Bronchial epithelial cell (primary cell): ENCODE measurements around the gene VPS45. TPM values are rescaled to one million over a fixed set of nuclear protein-coding genes. Genes with fewer than 3 reads are reported as not detected.
"Not testable (repeated sequence)": the region's sequence is repeated elsewhere in the genome, so short reads cannot be mapped to it uniquely, and the experiment has no call there.

ENCODE experiments used
- DNase-seq: peaks from one replicate; pipeline ENCODE4 v3.0.0-alpha.2; 2010; ENCODE audit warnings: low read depth
- FAIRE-seq: peaks from 2 replicates; lab custom pipeline; 2011; peaks lifted over from hg19 to GRCh38; lab: Jason Lieb, UNC
- H3K27me3 ChIP-seq: 2 replicates; pipeline ENCODE4 v1.5.1; 2011; ENCODE audit warnings: low read length; ENCODE audit not compliant: control insufficient read depth, insufficient read depth
- H3K36me3 ChIP-seq: 2 replicates; pipeline ENCODE4 v1.5.1; 2011; ENCODE audit warnings: low read length; ENCODE audit not compliant: control insufficient read depth, insufficient read depth
- H3K4me3 ChIP-seq: 2 replicates; pipeline ENCODE4 v1.5.1; 2011; ENCODE audit warnings: mild to moderate bottlenecking, low read depth, low read length, control low read depth
- total RNA-seq: library from RNA; depleted of rRNA; stranded (reverse); fragments of >200 nt; gene quantifications from 2 replicates; pipeline ENCODE4 v1.2.1, GENCODE V29; 2014
- TF ChIP-seq, protein P1 (sequence below): IDR thresholded peaks from 2 replicates; pipeline ENCODE4 v1.5.1; 2011; ENCODE audit warnings: mild to moderate bottlenecking, moderate library complexity, low read length, control low read depth, inconsistent platforms; ENCODE audit not compliant: insufficient read depth, severe bottlenecking

VPS45 gene
- total RNA-seq, 1 donor from 2014 or later = 21.6 TPM

GRCh38 chr1:150132372-150132771, 64.8 kb downstream of the VPS45 start:
- TF ChIP-seq, protein P1, sequence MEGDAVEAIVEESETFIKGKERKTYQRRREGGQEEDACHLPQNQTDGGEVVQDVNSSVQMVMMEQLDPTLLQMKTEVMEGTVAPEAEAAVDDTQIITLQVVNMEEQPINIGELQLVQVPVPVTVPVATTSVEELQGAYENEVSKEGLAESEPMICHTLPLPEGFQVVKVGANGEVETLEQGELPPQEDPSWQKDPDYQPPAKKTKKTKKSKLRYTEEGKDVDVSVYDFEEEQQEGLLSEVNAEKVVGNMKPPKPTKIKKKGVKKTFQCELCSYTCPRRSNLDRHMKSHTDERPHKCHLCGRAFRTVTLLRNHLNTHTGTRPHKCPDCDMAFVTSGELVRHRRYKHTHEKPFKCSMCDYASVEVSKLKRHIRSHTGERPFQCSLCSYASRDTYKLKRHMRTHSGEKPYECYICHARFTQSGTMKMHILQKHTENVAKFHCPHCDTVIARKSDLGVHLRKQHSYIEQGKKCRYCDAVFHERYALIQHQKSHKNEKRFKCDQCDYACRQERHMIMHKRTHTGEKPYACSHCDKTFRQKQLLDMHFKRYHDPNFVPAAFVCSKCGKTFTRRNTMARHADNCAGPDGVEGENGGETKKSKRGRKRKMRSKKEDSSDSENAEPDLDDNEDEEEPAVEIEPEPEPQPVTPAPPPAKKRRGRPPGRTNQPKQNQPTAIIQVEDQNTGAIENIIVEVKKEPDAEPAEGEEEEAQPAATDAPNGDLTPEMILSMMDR = no peak
- FAIRE-seq = no peak

GRCh38 chr1:150134537-150134936, 67.0 kb downstream of the VPS45 start:
- no peak overlapping the region for H3K4me3 ChIP-seq
- H3K27me3 ChIP-seq = no peaks in the 10 kb centered on the region
- DNase-seq (no peak), FAIRE-seq (no peak)
- H3K36me3 ChIP-seq = no peaks in the 10 kb centered on the region
- TF ChIP-seq, protein P1 = no peak

More at GRCh38 chr1:150132372-150132771, 64.8 kb downstream of the VPS45 start:
- H3K27me3 ChIP-seq = no peaks in the 10 kb centered on the region
- no peaks in the 10 kb centered on the region for H3K36me3 ChIP-seq
- no peak for DNase-seq
- no peak overlapping the region for H3K4me3 ChIP-seq

GRCh38 chr1:150135400-150135799, 67.8 kb downstream of the VPS45 start:
- DNase-seq, FAIRE-seq, H3K27me3 ChIP-seq, H3K4me3 ChIP-seq, H3K36me3 ChIP-seq: not testable (repeated sequence)

GRCh38 chr1:150138044-150138443, 70.5 kb downstream of the VPS45 start:
- no peak for DNase-seq
- no peak for FAIRE-seq
- Histone ChIP-seq H3K4me3 (no peak overlapping the region), H3K36me3 (no peaks in the 10 kb centered on the region), H3K27me3 (no peaks in the 10 kb centered on the region)
- TF ChIP-seq, protein P1 = no peak

- TF ChIP-seq, protein P1 = no peak
- no peaks in the 10 kb centered on the region for H3K27me3 ChIP-seq
- no peak overlapping the region for H3K4me3 ChIP-seq
- DNase-seq = no peak
- no peaks in the 10 kb centered on the region for H3K36me3 ChIP-seq
- FAIRE-seq = no peak
These were observed 73.9 kb downstream of the VPS45 start for GRCh38 chr1:150141452-150141851.

GRCh38 chr1:150142083-150142482, 74.5 kb downstream of the VPS45 start:
- no peaks in the 10 kb centered on the region for H3K36me3 ChIP-seq
- no peaks in the 10 kb centered on the region for H3K27me3 ChIP-seq
- TF ChIP-seq, protein P1 = no peak
- DNase-seq (no peak), FAIRE-seq (no peak)
- no peak overlapping the region for H3K4me3 ChIP-seq
